CD4-positive, alpha-beta T cell treated with Interleukin-6 for 4 hours (primary cell): ENCODE data around the gene ASB5.

ENCODE experiments used
- DNase-seq: peaks from one replicate; pipeline ENCODE4 v3.0.0-alpha.2; 2020; ENCODE audit warnings: mixed read lengths

Gene ASB5

DNA sequence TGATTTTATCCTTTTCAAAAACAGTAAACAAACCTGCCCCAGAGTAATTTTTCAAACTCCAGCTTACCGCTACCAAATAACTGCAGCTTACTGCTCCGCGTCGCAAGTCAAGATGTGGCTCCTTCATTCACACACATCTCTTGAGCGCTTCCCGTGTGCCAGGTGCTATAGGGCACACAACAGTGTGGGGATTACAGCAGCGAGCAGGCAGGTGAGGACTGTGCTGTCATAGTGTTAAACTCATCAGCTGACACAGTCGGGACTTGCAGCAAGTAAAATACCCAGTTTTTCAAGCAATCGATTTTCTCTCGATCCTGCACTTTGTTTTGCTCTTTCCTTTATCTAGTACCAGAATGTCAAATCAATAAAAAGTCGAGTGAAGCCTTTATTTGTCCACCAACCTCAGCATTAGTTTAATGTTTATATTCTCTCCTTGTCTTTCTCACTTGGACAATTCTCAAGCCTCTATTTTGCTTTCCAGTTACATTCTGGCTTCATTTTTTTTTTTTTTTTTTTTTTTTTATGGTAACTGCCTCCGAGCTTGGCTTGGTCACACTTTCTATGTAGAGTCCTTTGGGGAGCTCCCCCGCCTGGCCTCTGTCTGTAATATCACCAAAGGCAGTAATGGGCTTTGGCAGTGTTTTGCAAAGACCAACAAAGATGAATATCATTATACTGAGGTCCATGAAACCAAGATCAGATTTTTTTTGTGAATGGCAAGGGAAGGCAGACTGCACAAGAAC is 8.3 kb upstream of the ASB5 start:
- DNase-seq, result peak; percentile 2

GRCh38 chr4:176276710-176277109 is 7.7 kb upstream of the ASB5 start:
- DNase-seq, result no peak

GRCh38 chr4:176274441-176274840 is 5.4 kb upstream of the ASB5 start:
- DNase-seq, result no peak

DNA sequence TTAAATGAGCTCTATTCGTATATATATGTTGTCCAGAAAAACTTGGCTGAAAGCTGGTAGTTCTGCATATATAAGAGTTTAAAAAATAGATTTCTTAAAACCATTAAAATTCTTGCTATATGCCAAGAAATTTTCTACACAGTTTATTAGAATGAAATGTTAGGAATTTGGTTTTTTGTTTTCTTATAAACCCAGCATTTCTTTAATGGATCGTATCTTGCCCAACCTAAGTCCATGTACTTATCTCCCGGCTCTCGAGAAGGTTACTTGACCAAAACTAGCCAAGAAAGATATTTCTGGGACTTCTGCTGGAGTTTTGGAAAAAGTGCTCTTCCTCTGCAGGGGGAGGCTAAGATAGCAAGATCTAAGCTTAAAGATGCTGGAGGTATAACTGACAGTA is 4.7 kb upstream of the ASB5 start:
- DNase-seq, result no peak

DNA sequence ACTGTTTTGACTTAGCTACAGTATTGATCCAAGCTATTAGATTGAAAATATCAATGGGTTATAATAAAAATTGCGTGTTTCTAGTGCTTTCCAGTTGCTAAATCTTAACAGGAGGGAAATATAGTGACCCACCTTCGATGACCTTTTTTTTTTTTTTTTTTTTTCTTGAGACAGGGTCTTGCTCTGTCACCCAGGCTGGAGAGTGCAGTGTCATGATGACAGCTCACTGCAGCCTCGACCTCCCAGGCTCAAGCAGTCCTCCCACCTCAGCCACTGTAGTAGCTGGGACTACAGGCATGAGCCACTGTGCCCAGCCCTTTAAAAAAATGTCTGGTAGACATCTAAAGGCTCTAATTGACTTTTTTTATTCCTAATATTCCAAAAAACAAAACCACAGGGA is 3.8 kb upstream of the ASB5 start:
- DNase-seq, result no peak

- DNase-seq, result no peak
Measured at GRCh38 chr4:176271749-176272148, 2.7 kb upstream of the ASB5 start.

- DNase-seq, result no peak
Measured at GRCh38 chr4:176270669-176271068, 1.6 kb upstream of the ASB5 start.

GRCh38 chr4:176266026-176266425 is 3.0 kb downstream of the ASB5 start:
- DNase-seq, result no peak

GRCh38 chr4:176262243-176262642 is 6.8 kb downstream of the ASB5 start:
- DNase-seq, result no peak

- DNase-seq, result no peak
Measured at GRCh38 chr4:176261481-176261880, 7.5 kb downstream of the ASB5 start.

GRCh38 chr4:176261018-176261417 is 8.0 kb downstream of the ASB5 start:
- DNase-seq, result no peak

DNA sequence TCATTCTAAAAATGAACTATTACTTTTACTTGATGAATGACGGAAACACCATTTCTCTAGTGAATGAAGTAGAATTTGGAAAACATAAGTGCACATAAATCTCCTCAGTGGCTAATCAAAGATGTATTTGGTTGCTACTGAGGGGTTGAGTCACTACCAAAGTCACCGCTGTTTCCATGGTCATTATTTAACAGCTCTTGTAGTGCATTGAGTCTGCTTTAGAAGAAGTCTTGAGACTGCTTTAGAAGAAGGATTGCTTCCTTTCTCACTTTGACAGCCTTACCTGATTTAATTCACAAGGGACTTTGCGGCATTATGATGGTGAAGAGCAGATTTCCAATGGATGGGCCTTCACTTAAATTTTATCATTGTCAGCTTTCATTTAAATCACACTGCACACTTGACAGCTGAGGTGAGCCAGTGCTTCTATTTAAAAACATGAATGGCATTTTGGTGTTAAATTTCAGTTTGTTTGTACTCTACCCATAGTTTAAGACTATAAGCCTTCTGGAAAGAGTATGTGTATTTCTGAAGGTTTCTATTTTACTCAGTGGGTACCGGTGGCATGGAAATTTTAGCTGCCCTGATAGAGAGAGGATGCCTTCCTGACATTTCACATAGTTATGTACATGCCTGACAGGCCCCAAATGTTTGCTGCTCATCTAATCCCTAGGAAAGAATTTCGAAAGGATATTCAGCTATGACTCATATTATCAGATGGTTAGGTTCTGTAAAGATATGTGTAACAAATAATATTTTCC is 9.5 kb downstream of the ASB5 start:
- DNase-seq, result no peak

DNA sequence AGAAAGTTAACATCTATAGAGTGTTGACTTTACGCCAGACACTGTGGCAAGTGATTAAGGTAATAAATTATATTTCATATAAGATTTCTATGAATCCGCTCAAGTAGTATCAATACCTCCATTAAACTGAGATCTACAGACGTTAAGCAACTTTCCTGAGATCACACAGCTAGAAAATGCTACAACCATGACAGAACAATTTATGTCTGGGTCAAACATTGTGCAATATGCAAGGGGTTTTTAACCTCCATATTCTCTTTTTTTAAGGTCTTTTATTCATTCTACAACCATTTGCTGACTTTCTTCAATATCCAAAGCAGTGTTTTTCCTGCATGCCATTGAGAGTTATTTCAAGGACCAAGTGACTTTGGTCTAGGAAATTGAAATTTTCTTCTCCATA is 10.9 kb downstream of the ASB5 start:
- DNase-seq, result no peak

DNA sequence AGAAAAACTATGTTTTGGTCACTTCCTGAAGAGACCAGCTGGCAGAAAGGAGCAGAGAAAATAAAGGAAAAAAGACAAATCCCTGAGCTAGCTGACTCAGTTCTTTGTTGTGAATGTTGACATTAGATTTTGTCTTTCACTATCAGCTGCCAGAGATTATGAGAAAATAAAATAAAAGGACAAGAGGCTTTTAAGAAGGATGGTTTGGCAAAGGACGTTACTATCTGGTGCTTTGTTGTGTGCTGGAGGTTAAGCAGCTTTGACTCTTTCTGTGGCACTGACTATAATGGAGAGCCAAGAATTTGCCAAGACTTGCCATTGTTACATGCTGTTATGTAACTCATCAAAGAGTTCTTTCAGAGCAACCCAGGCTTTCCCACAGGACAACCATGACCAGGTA is 12.1 kb downstream of the ASB5 start:
- DNase-seq, result no peak

DNA sequence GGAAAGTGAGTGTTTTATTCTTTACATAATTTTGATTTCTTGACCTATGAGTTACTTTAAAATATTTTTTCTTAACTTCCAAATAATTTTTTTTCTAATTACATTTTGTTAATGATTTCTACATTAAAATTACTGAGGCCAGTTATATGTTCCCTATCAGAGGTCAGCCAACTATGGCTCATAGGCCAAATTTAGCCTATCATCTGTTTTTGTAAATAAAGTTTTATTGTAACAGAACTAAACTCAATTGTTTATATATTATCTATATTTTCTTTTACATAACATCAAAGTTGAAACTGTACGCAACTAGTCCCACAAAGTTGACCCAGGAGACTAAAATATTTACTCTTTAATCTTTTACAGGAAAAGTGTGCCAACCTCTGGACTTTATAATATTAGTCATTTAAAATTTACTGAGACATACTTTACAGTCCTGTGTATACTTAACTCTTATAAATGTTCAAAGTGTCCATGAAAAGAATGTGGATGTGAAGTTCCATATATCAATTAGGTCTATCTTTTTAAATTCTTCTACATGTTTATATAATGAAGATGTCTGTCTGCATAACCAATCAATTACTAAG is 26.2 kb downstream of the ASB5 start:
- no peak for DNase-seq

DNA sequence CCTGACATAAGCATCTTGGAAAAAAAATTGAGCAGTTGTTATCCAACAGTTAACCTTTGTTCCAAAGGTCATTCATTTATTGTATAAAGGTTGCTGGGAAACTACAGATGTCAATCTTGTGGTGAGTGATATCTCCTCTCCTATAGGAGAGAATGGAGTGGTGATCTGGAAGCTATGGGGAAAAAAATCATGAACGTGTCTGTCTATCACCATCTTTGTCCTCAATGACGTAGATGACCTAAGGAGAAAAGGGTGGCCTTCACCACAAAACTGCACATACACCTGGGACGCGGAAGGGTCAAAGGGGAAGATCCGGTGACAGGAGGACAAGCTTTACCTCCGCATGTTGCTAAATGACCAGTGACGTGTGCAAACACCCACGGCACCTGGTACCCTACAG is 27.3 kb downstream of the ASB5 start:
- DNase-seq, result no peak

GRCh38 chr4:176238826-176239225 is 30.2 kb downstream of the ASB5 start:
- no peak for DNase-seq

DNA sequence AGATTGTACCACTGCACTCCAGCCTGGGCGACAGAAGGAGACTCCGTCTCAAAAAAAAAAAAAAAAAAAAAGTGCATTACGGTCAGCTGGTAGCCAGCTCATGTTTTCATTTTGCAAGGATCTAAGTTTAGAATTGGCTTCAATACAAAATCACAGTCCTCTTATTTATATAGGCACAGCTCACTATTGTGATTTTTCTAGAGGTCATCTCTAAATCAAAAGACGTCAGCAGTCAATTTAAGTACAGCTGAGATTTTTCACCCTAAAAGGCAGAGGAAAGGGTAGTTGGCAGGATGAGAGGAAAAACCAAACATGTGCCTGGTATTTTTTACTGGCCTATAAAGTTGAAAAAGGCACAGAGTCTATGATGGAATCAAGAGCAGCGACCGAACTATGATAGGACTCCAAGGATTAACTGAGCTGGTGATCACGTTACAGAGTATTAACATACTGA is 30.8 kb downstream of the ASB5 start:
- DNase-seq, result no peak

- DNase-seq, result no peak
Measured at GRCh38 chr4:176236946-176237345, 32.1 kb downstream of the ASB5 start.

- no peak for DNase-seq
Measured at GRCh38 chr4:176230836-176231235, 38.2 kb downstream of the ASB5 start.

GRCh38 chr4:176229645-176230044 is 39.4 kb downstream of the ASB5 start:
- DNase-seq, result no peak

- no peak for DNase-seq
Measured at GRCh38 chr4:176226736-176227135, 42.3 kb downstream of the ASB5 start.

GRCh38 chr4:176223561-176223960 is 45.5 kb downstream of the ASB5 start:
- DNase-seq, result no peak

DNA sequence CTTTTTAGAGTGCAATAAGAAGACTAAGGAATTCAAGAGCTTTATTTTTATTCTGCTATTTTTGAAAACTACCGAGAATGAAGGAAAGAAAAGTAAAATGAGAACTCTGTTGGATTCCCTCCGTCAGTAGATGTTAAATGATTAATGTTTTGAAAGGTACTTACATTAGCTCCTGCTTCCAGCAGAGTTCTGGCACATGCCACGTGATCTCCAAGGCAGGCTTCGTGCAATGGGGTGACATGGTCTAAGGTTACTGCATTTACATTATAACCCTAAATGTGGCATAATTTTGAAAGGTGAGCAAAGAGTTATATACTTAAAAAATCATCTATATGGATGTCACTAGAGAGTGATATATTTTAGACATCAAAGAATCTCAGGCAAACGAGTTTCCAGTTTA is 46.9 kb downstream of the ASB5 start:
- DNase-seq, result no peak
